Activated T-helper 1 cell treated with anti-CD3 and anti-CD28 coated beads, Interleukin-2, amount 50 U/mL, for 16 hours (primary cell): Measurements from ENCODE around the gene PRR35.
A peak's percentile ranks its signal among the peaks of the same experiment; 100 is the strongest.

ENCODE experiments used
- DNase-seq, 2 donors: peaks; one replicate each; pipeline ENCODE4 v3.0.0-alpha.2; 2020; ENCODE audit warnings: low read depth in 1 of 2, low spot score in 1 of 2

Gene PRR35

DNA sequence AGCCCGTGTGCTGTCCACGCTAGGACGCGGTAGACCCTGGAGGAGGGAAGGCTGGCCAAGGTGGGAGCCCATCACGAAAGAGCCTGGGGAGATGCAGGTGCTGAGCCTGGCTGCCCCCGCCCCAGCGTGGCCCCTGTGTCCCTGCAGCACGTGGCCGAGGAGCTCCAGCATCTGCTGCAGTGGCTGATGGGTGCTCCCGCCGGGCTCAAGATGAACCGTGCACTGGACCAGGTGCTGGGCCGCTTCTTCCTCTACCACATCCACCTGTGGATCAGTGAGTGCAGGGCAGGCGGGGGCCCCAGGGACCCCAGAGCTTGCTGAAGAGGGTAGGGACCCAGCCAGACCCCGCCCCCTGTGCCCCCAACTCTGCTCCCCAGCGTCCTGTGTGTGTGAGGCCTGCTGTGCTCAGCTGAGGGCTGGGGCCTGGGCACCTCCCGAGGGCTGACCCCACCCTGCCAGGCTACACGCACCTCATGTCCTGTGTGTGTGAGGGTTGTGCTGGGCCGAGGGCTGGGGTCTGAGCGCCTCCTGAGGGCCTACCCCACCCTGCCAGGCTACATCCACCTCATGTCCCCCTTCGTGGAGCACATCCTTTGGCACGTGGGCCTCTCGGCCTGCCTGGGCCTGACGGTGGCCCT lies 18.2 kb downstream of the PRR35 start:
- no peak for DNase-seq

DNA sequence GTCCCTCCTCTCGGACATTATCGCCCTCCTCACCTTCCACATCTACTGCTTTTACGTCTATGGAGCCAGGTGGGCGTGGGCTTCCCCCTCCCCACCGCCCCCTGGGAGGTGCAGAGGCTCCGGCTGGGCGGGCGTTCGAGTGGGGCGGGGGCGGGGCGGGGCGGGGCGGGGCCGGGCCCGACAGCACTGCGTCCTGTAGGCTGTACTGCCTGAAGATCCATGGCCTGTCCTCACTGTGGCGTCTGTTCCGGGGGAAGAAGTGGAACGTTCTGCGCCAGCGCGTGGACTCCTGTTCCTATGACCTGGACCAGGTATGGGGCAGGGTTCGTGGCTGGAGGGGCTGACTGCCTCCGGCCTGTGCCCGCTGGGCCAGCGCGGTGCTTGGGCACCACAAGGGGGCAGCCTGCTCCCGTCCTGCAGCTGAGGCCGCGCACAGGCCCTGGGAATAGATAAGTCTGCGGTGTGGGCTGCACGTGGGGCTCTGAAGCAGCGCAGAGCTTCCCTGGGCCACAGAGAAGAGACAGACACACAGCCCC lies 18.7 kb downstream of the PRR35 start:
- DNase-seq, result peak in 1 of 2 donors; percentile 32

DNA sequence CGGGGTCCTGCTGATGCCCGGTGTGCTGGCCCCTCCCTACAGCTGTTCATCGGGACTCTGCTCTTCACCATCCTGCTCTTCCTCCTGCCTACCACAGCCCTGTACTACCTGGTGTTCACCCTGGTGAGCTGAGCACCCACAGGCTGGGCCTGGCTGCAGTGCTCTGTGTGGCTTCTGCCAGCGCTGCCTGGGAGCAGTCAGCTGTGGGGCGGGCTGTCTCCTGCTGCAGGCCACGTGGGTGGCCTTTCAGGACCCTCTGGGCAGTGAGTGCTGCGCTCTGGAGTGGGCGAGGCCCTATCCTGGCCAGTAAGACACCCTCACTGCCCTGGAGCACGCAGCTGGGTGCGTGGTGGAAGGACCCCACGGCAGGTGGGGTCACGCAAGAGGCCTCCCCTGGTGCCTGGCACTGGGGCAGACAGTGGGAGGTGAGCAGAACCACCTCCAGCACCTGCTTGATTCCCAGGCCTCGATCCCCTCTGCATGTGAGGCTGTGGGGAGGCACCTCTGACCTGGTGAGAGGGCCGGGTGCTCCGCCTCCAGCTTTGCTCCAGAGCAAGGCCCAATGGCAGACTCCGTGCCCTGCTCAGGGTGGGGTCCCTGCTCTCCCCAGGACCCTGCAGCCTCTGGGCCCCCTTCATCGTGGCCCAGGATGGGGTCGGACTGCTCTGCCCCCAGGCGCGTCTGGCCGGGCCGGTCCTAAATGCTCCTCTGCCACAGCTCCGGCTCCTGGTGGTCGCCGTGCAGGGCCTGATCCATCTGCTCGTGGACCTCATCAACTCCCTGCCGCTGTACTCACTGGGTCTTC lies 20.1 kb downstream of the PRR35 start:
- no peak for DNase-seq

DNA sequence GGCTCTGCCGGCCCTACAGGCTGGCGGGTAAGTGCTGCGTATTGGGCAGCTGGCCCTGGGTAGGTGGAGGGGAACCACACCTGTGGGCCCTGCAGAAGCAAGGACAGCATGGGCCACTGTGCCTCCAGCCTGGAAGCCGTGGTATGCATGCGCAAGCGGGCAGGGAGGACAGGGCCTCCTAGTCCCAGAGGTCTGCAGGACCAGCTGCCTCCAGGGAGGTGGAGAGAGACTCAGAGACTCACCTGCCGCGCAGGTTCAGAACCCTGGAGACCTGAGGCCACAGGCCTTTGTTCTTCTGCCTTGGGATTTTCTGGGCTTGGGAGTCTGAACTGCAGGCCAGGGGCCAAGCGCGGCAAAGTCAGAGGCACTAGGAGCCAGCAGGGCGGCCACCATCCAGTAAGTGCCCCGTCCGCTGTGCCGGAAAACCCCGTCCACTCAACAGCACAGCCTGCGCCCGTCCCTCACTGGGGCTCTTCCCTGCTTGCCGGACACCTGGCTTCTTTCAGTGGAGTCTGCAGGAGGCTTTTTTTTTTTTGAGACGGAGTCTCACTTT lies 20.8 kb downstream of the PRR35 start:
- no peak for DNase-seq

DNA sequence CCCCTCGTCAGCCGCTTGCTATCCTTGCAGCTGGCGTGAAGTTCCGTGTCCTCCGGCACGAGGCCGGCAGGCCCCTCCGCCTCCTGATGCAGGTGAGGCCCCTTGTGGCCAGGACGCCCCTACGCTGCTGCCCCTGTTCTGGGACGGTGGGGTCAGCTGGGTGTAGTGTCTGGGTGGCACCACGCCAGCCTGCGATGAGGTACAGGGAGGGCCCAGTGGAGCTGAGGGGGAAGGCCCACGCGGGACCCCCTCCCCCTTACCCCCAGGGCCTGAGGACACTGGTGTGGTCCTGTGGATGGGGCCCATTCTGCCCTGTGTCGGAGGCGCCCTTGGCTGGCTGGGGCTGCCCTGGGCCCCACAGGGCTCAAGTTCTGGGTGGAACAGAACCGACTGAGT lies 22.0 kb downstream of the PRR35 start:
- DNase-seq, result no peak

DNA sequence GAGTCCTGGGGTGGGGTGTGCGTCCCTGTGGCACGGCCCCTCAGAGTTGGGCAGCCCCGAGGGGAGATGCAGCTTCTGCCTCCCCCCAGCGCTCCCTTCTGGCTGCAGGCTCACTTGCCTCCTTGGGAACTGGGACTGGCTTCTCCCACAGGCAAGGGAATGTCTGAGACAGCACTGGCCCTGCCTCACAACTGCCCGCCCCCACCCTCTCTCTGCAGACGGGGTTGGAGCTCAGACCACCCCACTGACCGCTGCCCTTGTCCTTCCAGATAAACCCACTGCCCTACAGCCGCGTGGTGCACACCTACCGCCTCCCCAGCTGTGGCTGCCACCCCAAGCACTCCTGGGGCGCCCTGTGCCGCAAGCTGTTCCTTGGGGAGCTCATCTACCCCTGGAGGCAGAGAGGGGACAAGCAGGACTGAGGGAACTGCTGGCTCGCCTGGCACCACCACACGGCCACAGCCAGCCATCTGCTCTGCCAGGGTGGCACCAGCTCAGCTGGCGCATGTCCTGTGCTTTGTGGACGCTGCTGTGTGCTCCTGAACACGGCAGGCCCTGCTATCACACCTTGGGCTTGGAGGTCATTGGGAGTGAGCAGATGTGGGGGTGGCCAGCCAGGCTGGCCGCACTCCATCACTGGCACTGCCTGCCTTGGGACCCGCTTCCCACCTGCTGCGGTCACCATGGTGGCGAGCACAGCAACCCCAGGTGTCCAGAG lies 22.6 kb downstream of the PRR35 start:
- DNase-seq, result no peak

DNA sequence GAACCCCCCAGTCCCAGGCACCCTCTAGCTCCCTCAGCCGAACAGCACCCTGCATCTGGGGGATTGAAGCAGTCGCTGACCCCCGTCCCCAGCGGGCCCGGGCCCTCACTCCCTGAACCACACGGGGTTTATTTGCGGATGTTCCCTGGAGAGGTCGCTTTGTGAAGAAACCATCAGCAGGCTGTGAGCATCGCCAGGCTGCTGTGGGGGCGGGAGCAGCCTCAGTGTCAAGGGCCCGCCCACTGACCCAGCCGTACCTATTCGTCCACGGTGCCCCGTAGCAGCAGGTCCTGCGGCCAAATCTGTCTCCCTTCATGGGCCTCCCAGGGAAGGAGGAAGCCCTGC lies 23.2 kb downstream of the PRR35 start:
- no peak for DNase-seq

DNA sequence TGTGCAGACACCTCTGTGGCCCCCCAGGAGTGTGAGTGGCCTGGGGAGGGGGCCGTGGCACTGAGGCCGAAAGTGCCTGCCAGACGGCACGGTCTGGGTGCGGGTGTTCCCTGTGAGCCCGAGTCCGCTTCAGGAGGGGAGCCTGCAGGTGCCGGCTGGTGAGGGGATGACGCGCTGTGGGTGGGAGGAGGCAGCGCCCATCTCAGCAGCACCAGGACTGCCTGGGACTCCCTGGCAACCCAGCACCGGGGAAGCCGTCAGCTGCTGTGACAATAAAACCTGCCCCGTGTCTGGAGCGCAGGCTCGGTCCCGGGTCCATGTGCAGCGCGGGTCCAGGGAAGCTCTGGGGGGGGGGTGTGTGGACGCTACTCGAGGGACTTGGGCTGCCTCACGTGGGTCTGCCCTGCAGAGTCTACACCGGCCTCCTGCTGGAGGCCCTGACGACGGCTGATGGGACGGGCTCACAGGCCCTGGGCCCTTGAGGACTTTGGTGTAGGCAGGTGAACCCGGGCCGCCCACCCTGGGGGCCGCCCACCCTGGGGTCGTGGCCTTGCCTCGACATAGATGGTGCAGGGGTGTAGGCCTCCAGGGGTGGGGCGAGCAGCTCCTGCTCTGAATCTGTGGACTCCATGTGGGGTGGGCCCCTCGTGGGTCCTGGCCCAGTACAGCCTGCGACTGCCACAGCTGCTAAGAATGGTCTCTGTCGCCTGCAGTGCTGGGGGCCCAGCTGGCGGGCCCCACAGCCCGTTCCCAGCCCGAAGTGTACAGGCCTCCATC lies 23.8 kb downstream of the PRR35 start:
- DNase-seq, result no peak

DNA sequence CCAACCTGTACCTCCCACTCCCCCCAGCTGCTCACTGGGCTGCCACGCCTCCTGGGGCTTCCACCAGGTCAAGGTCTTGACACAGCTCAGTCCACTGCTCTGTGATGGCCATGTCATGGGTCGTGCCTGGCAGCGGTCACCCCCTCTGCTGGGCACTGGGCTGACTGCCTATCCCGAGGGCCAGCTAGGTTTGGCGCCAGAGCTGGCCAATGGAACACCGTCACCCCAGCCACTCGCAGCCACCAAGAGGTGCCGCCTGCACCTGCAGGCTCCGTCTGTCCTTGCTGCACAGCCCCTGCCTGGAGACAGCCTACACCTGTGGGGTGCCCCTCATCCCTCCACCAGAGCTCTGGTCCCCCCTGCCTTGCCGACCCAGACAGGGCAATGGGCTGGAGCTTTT lies 25.2 kb downstream of the PRR35 start:
- DNase-seq, result no peak

DNA sequence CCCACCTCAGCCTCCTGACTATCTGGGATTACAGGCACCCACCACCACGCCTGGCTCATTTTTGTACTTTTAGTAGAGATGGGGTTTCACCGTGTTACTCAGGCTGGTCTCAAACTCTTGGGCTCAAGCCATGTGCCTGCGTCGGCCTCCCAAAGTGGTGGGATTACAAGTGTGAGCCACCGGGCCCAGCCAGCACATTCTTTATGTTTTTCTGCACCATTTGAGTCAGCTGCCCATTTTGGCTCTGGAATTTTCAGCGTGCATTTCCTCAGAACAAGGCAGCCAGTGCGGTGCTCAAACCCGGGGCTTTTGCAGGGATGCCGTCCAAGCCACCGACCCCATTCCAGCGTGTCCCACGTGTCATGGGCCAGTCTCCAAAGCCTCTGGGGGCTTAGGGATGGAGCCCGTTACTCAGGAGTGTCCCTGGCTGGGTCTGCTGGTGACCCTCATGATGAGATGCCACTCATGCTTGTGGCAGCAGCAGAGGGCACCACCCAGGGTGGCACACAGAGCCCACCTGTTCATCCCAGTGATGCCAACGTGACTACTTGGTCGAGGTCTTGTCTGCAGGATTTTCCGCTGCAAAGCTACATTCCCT lies 26.0 kb downstream of the PRR35 start:
- no peak for DNase-seq

DNA sequence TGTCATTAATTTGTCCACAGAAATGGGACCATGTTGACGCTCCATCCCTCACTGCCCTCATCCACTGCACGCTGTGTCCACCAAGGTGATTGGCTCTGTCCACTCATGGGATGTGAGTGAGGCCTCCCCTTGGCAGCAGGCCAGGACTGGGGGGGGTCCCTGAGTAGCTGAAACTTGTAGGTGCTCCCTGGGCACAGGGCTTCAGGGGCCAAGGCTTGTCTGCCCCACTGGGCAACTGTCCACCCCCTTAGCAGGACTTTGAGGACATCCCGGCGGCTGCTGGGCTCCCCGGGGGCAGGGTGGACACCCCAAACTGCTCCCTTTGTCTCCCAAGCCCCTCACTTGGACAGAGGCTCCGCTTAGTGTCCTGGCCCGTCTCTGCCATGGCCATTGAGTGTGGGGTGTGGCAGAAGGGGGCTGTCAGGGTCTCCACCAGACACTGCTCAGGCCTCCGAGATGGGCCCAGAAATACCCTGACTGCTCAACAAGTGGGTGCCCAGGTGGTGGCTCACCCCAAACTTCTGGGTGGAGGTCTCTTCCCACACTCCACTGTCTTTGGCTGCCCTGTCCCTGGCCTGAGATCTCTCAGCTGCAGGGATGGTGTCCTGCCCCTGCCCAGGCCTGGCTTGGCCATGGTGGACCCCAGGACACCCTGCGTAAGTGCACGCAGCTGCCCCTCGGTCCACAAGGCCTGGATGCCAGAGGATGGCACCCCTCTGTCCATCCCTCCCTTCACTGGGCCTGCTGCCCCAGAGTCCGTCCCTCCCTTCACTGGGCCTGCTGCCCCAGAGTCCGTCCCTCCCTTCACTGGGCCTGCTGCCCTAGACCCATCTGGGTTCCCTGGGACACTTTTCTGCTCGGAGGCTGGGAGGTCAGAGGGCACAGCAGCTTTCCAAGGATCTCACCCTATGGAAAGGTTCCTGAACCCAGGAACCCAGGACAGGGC lies 26.7 kb downstream of the PRR35 start:
- no peak for DNase-seq

DNA sequence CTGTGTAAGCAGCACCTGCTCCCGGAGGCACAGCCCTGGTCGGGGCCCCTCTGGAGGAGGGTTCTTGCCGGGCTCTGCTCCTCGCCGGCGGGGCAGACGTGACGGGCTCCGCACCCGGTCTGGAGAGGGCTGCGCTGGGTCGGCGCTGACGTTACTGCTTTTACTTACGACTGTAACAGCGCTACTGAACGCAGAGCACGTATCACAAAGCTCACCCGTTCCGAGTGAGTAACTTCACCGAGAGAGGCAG lies 28.4 kb downstream of the PRR35 start:
- DNase-seq, result peak; percentile 36 to 53

DNA sequence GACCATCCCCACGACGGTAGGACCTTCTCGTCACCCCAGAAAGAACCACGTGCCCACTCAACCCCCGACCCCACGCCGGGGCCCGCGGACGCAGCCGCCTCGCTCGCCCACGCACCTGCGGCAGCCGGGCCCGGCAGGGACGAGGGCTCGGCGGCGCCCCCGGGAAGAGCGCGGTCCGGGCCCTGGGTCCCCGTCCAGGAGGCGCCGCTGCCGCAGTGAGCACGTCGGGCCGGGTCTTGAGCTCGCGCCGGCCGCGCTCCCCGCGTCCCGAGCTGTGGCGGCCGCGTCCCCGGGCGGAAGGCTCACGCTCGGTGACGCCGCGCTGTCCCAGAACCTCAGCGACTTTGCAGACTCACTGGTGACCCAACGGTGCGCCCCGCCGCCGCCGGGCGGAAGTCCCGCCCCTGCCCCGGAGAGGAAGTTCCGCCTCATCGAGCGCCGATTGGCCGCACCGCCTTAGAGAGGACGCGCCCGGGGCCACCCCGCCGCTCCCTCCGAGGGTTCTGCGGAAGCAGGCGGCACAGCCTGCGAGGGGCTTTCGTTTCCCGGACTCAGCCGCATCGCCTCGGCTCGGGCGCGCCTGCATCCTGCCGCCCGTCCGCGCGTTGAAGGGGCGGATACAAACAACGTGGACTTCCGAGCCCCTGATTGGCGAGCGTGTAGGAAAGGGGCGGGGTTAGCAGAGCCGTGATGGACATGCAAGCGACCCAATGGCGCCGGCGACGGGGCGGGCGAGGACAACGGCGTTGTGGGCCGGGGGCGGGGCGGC lies 28.9 kb downstream of the PRR35 start:
- peak; percentile 95 to 97 for DNase-seq

DNA sequence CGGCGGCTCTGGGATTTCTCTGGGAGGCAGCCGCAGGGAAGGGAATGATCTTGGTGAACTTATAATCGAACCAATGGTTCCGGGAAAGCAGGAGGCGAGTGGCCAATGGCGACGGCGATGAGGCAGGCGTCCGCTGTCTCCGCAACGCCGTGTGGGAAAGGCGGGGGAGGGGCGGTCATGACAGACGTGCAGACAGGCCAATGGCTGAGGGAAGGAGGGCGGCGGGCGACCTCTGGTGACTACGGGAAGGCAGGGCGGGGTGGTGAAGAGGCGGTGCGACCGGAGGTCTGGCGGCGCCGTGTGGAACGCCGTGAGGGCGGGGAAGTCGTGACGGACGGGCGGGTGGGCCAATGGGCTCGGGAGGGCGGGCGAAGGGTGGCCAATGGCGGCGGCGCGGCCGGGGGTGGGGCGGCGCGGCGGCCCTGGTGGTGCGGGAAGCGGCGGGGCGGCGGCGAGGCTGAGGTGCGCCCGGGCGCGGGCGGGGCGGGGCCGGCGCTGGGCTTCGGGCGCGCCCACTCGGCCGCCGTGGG lies 29.5 kb downstream of the PRR35 start, which contains the start of gene RAB40C:
TSS of gene RAB40C (plus strand) at position 409 of the 530 bp plus-strand sequence. CDS start 226 bp downstream, outside the sequence.
- peak; percentile 98 to 99 for DNase-seq

DNA sequence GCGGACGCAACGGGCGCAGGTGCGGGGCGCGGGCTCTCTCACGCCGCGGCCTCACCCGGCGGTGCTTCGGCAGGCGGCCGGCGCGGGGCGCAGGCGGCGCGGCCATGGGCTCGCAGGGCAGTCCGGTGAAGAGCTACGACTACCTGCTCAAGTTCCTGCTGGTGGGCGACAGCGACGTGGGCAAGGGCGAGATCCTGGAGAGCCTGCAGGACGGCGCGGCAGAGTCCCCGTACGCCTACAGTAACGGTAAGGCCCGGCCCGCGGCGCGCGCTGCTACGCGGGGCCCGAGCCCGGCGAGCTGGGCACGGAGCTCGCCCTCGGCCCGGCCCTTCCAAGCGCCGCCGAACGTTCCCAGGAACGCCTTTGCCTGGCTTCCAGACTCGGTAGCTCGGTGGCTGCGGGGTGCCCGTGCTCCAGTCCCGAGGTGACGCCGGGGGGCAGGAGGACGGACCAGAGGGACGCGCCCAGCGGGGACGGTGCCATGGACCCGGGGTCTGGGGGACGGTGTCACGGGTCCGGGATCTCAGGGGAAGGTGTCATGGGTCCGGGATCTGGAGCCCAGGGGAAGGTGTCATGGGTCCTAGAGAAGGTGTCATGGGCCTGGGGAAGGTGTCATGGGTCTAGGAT lies 30.1 kb downstream of the PRR35 start:
- DNase-seq, result no peak

DNA sequence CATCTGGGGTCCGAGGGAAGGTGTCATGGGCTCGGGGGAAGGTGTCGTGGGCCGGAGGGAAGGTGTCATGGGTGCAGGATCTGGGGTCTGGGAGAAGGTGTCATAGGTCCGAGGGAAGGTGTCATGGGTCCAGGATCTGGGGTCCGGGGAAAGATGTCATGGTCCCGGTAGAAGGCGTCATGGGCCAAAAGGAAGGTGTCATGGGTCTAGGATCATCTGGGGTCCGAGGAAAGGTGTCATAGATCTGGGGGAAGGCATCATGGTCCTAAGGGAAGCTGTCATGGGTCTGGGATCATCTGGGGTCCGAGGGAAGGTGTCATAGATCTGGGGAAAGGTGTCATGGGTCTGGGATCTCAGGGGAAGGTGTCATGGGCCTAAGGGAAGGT lies 30.6 kb downstream of the PRR35 start:
- DNase-seq, result no peak

DNA sequence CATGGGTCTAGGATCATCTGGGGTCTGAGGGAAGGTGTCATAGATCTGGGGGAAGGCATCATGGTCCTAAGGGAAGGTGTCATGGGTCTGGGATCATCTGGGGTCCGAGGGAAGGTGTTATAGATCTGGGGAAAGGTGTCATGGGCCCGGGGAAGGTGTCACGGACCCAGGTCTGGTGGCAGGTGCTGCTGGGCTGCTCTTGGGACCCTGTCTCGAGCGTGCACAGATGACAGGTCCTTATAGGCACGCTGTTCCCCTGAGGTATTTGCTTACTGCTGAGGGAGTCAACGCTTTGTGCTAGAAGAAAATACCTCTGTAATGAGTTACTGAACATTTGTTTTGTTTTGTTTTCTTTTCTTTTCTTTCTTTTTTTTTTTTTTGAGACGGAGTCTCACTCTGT lies 31.0 kb downstream of the PRR35 start:
- no peak for DNase-seq

DNA sequence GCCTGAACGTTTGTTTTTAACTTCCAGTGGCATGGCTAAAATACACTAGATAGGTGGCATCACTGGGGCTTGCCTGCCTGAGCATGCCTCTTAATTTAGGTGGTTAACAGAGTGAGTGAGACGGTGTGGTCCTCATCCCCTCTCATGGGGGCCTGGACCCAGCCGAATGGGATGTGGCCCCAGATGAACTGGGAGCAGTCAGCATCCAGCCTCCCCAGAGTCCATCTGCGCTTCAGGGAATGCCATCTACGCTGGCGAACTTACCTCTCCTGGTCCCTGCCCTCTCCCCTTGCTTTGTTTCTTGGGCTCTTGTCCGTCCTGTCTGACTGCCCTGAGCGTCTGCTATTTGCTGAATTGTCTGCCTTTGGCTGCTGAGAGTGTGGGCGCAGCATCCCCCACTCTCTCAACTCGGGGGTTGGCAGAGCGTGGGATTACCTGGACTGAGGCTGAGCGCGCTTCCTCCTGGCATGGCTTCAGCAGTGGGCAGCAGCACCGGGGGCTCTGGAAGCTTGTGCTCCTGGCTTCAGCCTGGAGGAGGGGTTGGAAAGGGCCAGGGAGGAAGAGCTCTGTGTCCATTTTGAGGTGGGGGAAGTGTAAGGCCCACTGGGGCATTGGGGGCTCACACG lies 31.8 kb downstream of the PRR35 start:
- DNase-seq, result no peak
